HG03025 (cell line): ENCODE results near the gene PTCHD4.

Experiments used
- ATAC-seq: cut with Tn5 transposase; IDR thresholded peaks from one replicate; pipeline ENCODE4 v1.9.1; 2021; ENCODE audit warnings: mild to moderate bottlenecking, moderate library complexity; ENCODE audit not compliant: unreplicated experiment, low FRiP score

Gene PTCHD4

GRCh38 chr6:48100588-48100895, 10.5 kb downstream of the PTCHD4 start:
- no peak for ATAC-seq

- ATAC-seq, result no peak
These were observed 11.0 kb downstream of the PTCHD4 start for GRCh38 chr6:48099713-48100587.

GRCh38 chr6:48098923-48099322, 12.1 kb downstream of the PTCHD4 start:
- ATAC-seq, result no peak

GRCh38 chr6:48092550-48093217, 18.3 kb downstream of the PTCHD4 start:
- ATAC-seq, result no peak

- ATAC-seq, result no peak
These were observed 20.5 kb downstream of the PTCHD4 start for GRCh38 chr6:48090546-48090945.

GRCh38 chr6:48087448-48087847, 23.5 kb downstream of the PTCHD4 start:
- ATAC-seq, result no peak

- ATAC-seq, result no peak
These were observed 24.8 kb downstream of the PTCHD4 start for GRCh38 chr6:48086187-48086586.

GRCh38 chr6:48085131-48085741, 25.8 kb downstream of the PTCHD4 start:
- ATAC-seq, result no peak

- no peak for ATAC-seq
These were observed 26.8 kb downstream of the PTCHD4 start for GRCh38 chr6:48084201-48084600.

- no peak for ATAC-seq
These were observed 30.6 kb downstream of the PTCHD4 start for GRCh38 chr6:48080227-48081009.

GRCh38 chr6:48078120-48078519, 32.9 kb downstream of the PTCHD4 start:
- ATAC-seq, result no peak

GRCh38 chr6:48075181-48075580, 35.8 kb downstream of the PTCHD4 start:
- ATAC-seq, result no peak

GRCh38 chr6:48073976-48074767, 36.8 kb downstream of the PTCHD4 start:
- no peak for ATAC-seq

- ATAC-seq, result no peak
These were observed 39.2 kb downstream of the PTCHD4 start for GRCh38 chr6:48071833-48072232.

- ATAC-seq, result no peak
These were observed 41.7 kb downstream of the PTCHD4 start for GRCh38 chr6:48069280-48069679.

GRCh38 chr6:48068278-48069251, 42.4 kb downstream of the PTCHD4 start:
- no peak for ATAC-seq

- ATAC-seq, result no peak
These were observed 43.1 kb downstream of the PTCHD4 start for GRCh38 chr6:48067886-48068277.

GRCh38 chr6:48067148-48067712, 43.8 kb downstream of the PTCHD4 start:
- no peak for ATAC-seq
